HG02981 (cell line): ENCODE measurements around the gene SMG6.
"Not testable (repeated sequence)": the region's sequence is repeated elsewhere in the genome, so short reads cannot be mapped to it uniquely, and the experiment has no call there.

ENCODE experiments used
- ATAC-seq: cut with Tn5 transposase; IDR thresholded peaks from one replicate; pipeline ENCODE4 v1.9.1; 2021; ENCODE audit warnings: mild to moderate bottlenecking, moderate library complexity; ENCODE audit not compliant: unreplicated experiment

The SMG6 gene

DNA sequence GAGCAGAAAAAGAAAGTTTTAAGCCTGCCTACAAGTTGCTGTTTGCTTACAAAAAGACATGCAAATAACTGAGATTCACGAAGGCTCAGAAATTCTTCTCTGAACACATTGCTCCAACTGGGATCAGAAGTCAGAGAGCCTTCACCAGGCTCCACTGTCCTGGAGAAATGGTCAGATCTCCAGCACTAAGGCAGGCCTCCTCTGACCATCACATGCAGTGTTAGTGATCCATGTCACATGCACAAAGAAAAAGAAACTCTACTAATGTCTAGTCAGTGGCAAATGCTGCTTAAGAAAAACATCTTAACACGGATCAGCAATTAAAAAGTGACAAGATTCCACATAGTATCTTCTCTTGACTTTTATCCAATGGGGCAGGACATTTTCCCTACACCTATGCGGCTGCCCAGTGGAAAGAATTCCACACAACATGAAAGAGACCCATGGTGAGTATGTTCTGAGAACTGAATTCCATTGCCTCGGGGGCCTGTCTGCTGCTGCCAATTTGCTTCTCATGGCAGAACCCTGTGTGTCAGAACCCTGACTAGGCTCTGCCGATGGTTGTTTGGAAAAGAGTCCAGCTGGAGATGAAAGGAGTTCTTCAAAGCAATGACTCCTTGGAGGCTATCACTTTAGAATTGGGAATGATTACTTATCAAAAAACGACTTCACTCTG, 152.1 kb downstream of the SMG6 start:
- no peak for ATAC-seq

DNA sequence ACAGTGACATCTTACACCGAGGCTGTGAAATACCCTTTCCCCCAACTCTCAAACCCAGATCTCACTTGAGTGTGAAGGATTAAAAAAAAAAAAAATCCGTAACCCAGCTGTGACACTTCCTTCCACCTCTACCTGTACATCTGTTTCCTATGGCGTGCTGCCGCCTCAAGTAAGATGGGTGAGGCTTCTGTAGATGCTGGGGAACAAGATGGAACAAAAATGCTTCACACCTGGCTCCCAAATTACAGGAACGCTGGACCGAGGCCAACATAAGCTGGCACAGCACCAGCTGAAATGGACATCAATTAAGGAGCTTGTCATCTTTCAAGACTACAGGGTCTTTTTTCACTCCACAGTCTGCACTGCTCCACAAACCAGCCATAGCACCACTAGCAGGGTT, 152.8 kb downstream of the SMG6 start:
- ATAC-seq = no peak

DNA sequence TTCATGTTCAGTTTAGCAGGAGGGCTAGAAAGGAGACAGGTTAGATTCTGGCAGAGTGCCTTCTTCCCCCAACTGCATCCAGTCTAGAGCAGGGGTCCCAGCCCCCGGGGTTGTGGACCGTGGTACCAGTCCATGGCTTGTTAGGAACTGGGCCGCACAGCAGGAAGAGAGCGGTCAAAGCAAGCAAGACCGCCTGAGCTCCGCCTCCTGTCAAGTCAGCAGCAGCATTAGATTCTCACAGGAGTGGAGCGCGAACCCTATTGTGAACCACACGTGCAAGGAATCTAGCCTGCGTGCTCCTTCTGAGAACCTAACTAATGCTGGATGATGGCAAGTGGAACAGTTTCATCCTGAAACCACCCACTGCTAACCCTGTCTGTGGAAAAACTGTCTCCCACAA, 153.7 kb downstream of the SMG6 start:
- ATAC-seq = no peak

DNA sequence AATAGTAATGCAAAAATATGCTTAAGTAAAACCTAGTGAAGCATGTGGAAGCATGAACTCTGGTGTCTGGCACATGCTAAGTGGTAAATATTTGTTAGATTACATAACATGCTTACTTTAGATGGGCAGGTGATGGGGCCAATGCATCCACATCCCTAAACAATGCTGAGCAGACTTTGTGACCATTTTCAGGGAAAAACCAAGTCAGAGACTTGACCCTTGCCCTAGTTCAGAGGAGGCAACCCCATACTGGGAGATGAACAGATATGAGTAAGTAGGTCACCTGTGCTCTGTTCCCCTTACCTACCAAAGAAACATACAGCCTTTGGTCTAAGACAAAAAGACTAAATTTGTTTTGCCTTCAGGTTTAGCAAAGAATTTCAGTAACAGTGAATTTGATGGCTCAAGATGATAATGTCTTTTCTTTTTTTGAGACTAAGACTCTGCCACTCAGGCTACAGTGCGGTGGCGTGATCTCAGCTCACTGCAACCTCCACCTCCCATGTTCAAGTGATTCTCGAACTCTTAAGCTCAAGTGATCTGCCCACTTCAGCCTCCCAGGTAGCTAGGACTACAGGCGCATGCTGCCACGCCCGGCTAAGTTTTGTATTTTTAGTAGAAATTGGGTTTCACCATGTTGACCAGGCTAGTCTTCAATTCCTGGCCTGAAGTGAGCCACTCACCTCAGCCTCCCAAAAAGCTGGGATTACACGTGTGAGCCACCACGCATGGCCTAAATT, 157.3 kb downstream of the SMG6 start:
- no peak for ATAC-seq

DNA sequence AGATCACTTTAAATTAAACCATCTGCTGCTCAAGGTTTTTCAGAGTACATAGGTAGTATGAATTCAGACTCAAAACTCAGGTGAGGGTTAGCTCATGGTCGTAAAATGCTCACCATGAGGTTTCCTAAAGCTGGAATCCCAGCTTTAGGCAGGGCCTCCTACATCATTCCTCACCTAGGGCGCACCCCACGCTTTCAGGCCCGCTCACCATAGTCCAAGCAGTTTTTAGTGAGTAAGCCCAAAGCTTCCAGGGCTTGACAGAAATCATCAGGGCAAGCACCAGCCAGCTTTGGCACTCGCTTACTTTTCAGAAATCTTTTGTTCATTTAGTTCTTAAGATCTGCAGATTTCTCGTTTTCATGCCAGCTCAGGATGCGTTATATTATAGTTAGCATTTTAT, 158.9 kb downstream of the SMG6 start:
- no peak for ATAC-seq

DNA sequence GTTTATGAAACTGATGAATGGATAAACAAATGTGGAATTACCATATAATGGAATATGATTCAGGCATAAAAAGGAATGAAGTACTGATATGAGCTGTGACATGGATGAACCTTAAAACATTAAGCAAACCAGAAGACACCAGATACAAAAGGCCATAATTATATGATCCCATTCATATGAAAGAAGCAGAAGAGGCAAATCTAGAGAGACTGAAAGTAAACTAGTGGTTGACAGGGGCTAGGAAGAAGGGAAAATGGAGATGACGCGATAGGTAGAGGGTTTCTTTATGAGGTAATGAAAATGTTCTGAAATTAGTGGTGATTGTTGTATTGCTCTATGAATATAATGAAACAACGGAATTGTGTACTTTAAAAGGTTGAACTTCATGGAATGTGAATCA, 160.3 kb downstream of the SMG6 start:
- ATAC-seq = no peak

DNA sequence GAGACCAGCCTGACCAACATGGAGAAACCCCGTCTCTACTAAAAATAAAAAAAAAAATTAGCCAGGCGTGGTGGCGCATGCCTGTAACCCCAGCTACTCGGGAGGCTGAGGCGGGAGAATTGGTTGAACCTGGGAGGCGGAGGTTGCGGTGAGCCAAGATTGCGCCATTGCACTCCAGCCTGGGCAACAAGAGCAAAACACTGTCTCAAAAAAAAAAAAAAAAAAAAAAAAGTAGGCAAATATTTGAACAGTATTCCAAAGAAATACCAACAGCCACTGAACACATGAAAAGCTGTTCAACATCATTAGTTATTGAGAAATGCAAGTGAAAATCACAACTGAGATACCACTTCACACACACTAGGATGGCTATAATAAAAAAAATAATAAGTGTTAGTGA, 160.9 kb downstream of the SMG6 start:
- not testable (repeated sequence) for ATAC-seq

DNA sequence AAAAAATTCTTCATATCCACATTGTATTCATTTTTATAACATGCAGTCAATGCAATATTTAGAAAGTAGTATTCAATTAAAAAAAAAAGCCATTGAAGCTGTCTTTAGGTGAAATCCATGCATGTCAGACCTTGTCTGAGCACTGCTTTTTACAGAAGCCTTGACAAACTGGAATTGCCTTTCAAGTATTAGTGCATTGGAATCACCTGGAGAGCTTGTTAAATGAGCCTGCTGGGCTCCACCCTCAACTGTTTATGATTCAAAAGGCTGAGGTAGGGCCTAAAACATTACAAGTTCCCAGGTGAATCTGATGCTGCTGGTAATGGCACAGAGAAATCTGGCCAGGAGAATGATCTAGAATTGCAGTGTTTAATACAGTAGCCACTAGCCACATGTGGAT, 162.9 kb downstream of the SMG6 start:
- ATAC-seq = no peak

DNA sequence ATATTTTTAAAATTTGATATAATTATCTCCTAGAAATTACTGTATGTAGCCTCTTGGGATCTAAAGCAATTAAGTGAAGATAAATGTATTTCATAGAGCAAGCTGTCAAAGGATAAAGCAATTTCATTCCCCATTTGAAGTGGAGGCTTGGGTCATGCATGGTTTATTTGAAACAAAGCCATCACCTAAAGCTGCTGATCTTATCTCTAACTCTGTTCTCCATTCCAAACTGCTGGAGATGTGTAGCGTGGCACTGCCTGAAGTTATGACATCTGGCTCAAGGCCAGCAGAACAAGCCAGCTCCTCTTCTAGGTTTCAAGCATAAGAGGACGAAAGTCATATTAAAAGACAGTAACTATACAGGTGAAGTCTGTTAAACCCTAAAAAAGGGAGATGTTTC, 164.8 kb downstream of the SMG6 start:
- ATAC-seq = no peak

DNA sequence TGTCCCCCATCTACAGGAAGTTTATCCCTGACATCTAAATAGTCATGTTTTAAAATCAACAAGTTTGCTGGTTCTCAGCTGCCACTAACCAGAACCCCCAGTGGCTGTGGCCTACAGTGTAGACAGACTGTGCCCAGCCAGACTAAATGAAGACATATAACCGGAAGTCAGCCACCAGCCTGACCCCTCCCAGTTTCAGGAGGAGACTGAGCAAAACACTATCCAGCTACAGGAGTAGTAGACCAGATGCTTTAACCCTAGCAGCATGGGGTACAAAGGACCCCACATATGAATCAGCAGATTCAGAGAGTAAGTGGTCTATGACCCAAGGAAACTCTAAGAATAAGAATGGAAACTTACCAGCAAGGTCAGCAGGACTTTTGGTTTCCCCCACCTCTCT, 165.3 kb downstream of the SMG6 start:
- peak; percentile 70 for ATAC-seq

DNA sequence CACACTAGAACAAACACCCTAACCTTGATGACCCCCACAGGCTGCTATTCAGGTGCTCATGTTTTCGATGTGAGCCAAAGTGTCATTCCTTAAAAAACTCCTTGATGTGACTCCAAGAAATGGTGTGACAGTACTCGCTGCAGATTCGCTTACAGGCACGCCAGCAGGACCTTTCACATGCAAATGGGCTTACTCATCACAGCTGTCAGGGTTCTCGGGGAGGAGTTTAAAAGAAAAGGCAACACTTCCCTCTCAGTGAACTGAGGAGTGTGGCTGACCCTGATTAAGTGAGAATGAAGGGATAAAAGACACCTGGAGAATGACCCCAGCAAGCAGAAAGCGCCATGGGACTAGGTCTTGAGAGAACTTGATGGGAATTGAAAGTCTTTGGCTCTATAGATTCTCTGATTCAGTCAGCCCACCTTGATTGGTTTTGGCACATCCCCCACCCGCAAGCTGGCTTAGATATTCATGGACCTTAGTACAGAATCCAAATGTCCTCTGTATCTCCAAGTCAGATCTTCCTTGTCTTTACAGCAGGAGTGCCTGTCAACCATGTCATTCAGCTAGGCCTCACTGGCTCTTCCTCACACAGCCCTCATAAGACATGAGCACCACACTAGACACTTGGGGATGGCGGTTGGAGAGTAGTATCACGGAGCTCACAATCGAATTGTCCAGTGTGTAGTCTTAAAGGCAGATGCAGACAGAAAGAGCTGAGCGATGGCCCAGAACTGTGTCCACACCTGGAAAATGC, 166.1 kb downstream of the SMG6 start:
- ATAC-seq = peak; percentile 45

DNA sequence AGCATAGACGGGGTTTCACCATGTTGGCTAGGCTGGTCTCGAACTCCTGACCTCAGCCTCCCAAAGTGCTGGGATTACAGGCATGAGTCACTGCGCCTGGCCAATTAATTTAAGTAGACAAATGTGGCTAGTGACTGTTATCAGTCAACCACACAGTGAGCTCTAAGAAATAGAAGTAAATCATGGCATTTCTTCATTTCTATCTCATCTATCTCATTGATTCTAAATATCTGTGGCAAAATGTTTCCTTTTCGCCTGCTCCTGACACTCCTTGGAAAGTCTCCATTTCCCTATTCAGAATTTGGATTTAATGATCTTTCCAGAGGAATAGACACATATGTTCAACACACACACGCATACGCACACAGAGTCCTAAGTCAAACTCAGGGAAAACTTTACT, 167.3 kb downstream of the SMG6 start:
- no peak for ATAC-seq

DNA sequence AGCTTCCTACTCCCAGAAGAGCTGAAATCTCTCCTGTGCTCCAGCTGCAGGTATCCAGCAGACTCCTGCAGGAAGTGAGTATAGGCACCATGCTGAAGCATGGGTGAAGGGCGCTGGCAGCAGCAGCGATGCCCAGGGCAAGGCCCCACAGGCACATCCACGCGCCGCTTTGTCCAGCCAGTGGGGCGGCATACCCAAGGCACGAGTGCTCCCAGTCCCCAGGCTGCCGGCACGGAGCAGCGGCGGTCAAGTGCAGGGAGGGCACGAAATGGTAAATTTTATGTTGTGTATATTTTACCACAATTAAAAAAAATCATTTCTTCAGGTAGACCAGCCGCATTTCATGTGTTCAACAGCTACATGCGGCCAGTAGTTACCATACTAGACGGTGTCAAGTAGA, 175.6 kb downstream of the SMG6 start:
- no peak for ATAC-seq

DNA sequence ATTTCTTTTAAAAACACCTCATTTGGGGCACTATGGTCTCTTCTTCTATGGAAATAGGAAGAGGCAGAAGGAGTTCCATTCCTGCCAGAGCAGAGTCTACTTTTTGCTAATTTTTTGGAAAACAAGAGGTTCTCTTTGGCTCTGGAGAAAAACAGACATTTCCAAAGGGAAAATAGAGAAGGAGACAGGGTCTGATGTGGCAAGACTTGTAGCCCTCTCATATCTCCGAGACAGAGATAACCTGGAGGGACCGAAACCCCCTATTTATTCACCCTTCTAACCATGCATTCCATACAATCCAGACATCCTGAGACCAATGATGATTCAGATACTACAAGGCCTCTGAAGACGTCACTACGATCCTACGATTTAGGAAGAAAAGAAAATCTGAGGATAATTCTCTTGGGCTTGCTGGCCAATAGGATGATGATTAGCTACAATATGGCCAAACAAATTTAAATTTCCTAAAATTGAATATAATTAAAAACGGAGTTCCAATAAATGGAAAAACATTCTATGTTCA, 178.5 kb downstream of the SMG6 start:
- no peak for ATAC-seq

DNA sequence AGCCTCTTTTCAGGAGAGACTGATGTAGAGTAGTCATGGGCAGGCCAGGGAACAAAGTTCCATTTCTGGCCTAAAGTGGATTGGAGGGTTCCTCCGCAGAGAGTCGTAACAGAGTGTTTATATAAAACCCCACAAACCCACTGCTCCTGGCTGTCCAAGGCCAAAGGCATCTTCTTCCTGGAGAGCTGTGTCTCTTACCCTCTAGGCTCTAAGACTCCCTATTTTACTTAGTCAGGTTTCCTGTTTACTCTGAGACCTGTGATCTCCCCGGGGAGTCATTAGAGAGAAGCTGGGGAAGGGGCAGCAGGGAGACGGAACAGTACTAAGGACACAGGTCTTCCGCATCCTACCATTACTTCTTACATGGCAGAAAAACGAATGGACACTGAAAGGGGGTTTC, 179.2 kb downstream of the SMG6 start:
- no peak for ATAC-seq

DNA sequence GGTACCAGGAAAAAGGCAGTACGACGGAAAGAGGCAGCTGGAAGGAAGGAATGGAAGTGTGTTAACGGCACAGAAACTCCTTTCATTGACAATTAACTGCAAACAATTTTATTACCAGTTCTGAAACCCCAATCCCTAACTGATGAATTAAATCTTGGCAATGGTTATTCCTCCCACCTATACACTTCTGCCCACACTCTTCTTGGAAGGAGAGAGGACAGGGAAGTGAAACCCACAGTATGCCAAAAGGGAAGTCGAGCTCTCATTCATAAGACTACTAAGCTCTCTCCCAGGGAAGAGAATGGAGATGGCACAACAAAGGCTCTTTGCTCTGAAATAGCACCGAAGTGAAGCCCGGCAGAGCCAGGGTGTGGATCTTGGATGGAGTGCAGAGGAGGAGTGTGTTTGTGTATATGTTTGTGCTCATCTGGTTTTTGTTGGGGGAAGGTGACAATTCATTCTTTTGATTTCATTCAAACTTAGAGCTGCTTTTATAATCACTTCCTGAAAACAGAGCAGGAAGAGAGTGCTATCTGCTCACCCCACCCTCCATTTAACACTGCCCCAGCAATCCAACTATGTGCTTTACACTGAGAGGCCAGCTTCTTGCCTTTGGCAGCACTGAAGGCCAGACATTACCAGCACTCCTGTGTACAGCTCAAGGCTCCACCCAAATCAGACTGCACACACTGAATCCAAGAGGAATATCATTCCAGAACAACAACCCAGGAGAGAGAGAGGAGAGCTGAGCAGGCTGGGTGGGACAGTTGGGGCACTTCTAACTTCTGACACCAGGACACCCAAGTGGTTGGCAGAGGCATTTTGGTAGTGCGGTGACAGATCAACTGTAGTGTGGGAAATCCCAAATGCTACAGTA, 180.0 kb downstream of the SMG6 start:
- ATAC-seq = no peak

DNA sequence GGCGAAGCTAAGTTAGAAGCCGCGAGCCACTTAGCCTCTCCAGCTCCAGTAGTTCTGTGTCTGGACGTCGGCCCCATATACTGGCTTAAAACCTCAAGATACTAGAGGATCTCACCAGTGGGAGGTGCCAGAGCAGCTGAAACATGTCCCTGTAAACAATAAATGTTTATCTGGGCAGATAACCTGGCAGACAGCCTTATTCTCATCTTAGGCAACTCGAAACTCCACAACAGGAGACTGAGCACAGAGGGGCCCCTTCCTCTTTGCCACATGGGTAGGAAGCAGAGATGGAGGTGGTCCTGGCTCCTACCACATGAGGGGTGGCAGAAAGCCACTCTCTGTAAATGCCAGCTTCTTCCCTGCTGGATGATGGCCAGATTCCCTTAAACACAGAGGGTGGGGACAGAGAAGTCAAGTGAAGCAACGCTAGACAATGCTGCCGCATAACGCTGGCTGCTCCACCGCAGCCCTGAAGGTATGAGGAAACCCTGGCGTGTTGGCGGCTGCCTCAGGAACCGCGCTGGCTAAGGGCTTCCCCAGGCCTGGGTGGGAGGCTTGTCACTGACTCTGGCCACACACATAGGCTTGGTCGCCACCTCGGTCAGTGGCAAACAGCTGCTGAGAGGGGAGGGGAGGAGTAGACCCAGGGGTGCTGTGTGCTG, 180.8 kb downstream of the SMG6 start:
- ATAC-seq = no peak

DNA sequence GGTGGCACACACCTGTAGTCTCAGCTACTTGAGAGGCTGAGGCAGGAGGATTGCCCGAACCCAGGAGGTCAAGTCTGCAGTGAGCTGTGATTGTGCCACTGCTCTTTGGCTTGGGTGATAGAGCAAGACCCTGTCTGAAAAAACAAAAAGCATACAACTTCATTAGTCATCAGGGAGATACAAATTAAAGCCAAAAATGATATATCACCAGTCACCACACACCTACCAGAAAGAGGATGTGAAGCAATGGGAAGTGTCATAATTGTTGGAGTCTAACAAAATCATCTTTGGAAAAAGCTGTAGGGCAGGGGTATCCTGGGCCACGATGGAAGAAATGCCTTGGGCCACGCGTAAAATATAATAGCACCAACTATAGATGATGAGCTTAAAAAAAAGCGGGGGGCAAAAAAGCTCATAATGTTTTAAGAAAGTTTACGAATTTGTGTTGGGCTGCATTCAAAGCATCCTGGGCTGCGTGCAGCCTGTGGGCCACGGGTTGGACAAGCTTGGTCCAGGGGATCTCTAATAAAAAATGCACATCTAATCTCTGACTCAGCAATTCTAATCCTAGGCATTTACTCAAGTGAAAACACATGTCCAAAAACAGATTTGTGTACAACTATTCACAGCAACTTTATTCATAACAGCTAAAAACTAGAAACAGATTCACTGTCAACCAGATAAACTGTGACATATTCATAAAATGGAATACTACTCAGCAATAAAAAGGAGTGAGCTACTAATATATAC, 182.8 kb downstream of the SMG6 start:
- ATAC-seq = no peak

DNA sequence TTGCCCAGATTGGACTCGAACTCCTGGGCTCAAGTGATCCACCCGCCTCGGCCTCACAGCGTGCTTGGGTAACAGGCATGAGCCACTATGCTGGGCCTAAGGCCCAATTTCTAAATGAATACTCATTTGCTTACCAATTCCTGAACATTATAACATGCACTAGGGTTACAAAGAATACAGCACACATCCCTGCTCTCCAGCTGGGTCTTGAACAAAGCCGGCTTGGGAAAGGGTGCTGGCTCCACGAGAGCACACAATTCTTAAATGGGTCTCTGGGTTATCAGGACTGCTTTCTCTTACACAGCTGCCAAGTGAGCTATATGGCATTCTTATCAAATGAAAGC, 190.3 kb downstream of the SMG6 start:
- ATAC-seq = no peak

DNA sequence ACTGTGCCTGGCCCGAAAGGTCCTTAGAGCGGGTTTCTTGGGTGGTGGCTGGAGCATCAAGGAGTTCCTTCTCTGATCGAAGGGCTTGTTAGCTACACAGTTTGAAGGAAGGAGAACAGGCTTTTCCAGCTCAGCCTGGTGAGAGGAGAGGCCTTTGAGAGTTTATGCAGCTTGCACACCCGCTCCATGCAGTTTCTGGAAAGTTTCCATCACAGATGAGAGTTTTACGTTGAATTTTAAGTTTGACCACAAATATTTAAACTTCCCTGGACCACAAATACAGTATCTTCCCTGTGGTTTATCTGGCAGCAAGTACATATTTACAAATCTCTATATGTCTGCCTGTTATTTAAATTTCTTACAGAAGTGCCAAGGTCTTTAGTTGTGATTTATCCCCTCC, 191.9 kb downstream of the SMG6 start:
- no peak for ATAC-seq
